HEK293T (cell line): ENCODE measurements around the gene SNTA1.

Experiments used
- CTCF ChIA-PET: fragments of 350-600 bp; formaldehyde crosslinking; extraction: SDS; loops from one replicate; lab custom pipeline; 2021; ENCODE audit warnings: antibody characterized with exemption, inconsistent platforms; lab: Yijun Ruan, JAX
- POLR2A ChIA-PET: fragments of 350-600 bp; formaldehyde crosslinking; extraction: SDS; loops from one replicate; lab custom pipeline; 2020; ENCODE audit warnings: antibody characterized with exemption, inconsistent platforms; lab: Yijun Ruan, JAX
- DNase-seq: peaks from one replicate; pipeline ENCODE4 v3.0.0; 2012; ENCODE audit warnings: mixed read lengths; ENCODE audit errors: extremely low spot score
- ARNT ChIP-seq: fragments of 450-650 bp; IDR thresholded peaks from 2 replicates; pipeline ENCODE4 v1.6.1; 2017; ENCODE audit warnings: mild to moderate bottlenecking
- BHLHE40 ChIP-seq: fragments of 450-650 bp; IDR thresholded peaks from 2 replicates; pipeline ENCODE4 v1.6.1; 2016; ENCODE audit warnings: mild to moderate bottlenecking, moderate library complexity, borderline replicate concordance
- CTBP1 ChIP-seq: fragments of 450-650 bp; IDR thresholded peaks from 2 replicates; pipeline ENCODE4 v1.6.1; 2016; ENCODE audit warnings: borderline replicate concordance
- FOXA1 ChIP-seq: fragments of 450-650 bp; IDR thresholded peaks from 2 replicates; pipeline ENCODE4 v1.6.1; 2016; ENCODE audit warnings: mild to moderate bottlenecking
- FOXK2 ChIP-seq: fragments of 450-650 bp; IDR thresholded peaks from 2 replicates; pipeline ENCODE4 v1.6.1; 2016; ENCODE audit warnings: mild to moderate bottlenecking
- FOXM1 ChIP-seq: fragments of 450-650 bp; IDR thresholded peaks from 2 replicates; pipeline ENCODE4 v1.6.1; 2017; ENCODE audit warnings: mild to moderate bottlenecking, borderline replicate concordance
- HDGF ChIP-seq: fragments of 450-650 bp; IDR thresholded peaks from 2 replicates; pipeline ENCODE4 v1.6.1; 2017; ENCODE audit warnings: antibody characterized with exemption, borderline replicate concordance
- L3MBTL2 ChIP-seq: fragments of 450-650 bp; conservative IDR thresholded peaks from 2 replicates; pipeline ENCODE4 v1.6.1; 2016; ENCODE audit warnings: mild to moderate bottlenecking
- LEF1 ChIP-seq: fragments of 450-650 bp; IDR thresholded peaks from 2 replicates; pipeline ENCODE4 v1.6.1; 2017; ENCODE audit warnings: mild to moderate bottlenecking, borderline replicate concordance
- NFRKB ChIP-seq: fragments of 450-650 bp; IDR thresholded peaks from 2 replicates; pipeline ENCODE4 v1.6.1; 2016; ENCODE audit warnings: mild to moderate bottlenecking, moderate library complexity
- SP1 ChIP-seq: fragments of 450-650 bp; IDR thresholded peaks from 2 replicates; pipeline ENCODE4 v1.6.1; 2017
- SUZ12 ChIP-seq: fragments of 450-650 bp; IDR thresholded peaks from 2 replicates; pipeline ENCODE4 v1.6.1; 2016; ENCODE audit warnings: mild to moderate bottlenecking
- TARDBP ChIP-seq: fragments of 450-650 bp; IDR thresholded peaks from 2 replicates; pipeline ENCODE4 v1.6.1; 2016
- ZNF384 ChIP-seq: fragments of 450-650 bp; IDR thresholded peaks from 2 replicates; pipeline ENCODE4 v1.6.1; 2016
- TF ChIP-seq, protein P1 (sequence below): fragments of 450-650 bp; IDR thresholded peaks from 2 replicates; pipeline ENCODE4 v1.6.1; 2016

Gene SNTA1

DNA sequence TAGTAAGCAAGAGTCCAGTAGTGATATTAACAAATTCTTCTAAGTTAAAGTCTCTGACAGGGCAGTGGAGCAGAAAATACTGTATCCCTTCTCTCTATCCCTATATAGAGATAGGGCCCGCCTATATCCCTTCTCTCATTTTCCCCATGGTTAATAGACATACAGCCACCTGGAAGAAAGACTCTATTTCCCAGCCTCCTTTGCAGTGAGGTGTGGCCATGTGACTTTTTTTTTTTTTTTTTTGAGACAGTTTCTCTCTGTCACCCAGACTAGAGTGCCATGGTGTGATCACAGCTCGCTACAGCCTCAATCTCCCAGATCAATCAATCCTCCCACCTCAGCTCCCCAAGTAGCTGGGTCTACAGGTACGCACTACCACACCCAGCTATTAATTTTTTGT lies 25.5 kb downstream of the SNTA1 start:
- no peak for DNase-seq
- peak; percentile 83 for TF ChIP-seq ZNF384
- TF ChIP-seq NFRKB = no peak
- TF ChIP-seq ARNT = no peak
- CTCF ChIA-PET = no interaction called here
- POLR2A ChIA-PET = no interaction called here

DNA sequence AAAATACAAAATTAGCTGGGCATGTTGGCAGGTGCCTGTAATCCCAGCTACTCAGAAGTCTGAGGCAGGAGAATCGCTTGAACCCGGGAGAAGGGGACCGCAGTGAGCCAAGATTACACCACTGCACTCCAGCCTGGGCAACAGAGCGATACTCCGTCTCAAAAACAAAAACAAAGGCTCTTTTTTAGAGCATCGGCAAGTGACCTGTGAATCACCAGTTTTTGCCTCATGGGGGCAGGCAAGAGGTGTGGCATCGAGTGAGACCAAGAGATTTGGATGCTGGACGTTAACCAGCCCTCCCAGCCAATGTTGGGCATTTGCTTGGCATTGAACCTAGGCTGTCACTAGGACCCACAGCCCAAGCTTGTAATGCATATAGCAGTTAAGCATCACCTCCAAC lies 27.6 kb downstream of the SNTA1 start:
- CTCF ChIA-PET = no interaction called here
- POLR2A ChIA-PET = no interaction called here
- TF ChIP-seq FOXM1 (no peak), ZNF384 (no peak)
- TF ChIP-seq, protein P1, sequence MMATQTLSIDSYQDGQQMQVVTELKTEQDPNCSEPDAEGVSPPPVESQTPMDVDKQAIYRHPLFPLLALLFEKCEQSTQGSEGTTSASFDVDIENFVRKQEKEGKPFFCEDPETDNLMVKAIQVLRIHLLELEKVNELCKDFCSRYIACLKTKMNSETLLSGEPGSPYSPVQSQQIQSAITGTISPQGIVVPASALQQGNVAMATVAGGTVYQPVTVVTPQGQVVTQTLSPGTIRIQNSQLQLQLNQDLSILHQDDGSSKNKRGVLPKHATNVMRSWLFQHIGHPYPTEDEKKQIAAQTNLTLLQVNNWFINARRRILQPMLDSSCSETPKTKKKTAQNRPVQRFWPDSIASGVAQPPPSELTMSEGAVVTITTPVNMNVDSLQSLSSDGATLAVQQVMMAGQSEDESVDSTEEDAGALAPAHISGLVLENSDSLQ = no peak
- peak; percentile 46 for DNase-seq

DNA sequence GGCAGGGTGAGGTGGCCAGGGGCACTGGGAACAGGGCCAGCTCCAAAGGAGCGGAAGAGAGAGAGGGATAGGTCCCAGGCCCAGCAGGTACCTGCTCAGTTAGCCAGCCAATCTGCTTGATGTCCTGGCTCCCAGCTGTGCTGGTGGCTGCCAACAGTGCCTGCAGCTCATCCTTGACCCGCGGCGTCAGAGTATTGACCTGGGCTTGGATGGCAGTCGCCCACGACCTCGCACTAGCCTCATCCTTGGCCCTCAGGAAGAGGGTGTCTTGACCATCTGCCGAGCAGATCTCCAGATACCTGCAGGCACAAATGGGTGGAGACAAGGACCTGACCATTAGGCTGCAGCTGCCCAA lies 31.1 kb downstream of the SNTA1 start:
- TF ChIP-seq NFRKB (no peak), FOXA1 (no peak), L3MBTL2 (no peak), SUZ12 (no peak), FOXM1 (no peak), SP1 (no peak), LEF1 (no peak), TARDBP (no peak), HDGF (no peak), CTBP1 (no peak), ZNF384 (no peak), BHLHE40 (no peak)
- TF ChIP-seq, protein P1 = no peak
- CTCF ChIA-PET = no interaction called here
- DNase-seq = no peak
- POLR2A ChIA-PET = interaction anchor here (3.1 kb wide), 1 partner anchor 11 kb away, joined by 15 read pairs; the partner anchor contains the start of gene CDK5RAP1

DNA sequence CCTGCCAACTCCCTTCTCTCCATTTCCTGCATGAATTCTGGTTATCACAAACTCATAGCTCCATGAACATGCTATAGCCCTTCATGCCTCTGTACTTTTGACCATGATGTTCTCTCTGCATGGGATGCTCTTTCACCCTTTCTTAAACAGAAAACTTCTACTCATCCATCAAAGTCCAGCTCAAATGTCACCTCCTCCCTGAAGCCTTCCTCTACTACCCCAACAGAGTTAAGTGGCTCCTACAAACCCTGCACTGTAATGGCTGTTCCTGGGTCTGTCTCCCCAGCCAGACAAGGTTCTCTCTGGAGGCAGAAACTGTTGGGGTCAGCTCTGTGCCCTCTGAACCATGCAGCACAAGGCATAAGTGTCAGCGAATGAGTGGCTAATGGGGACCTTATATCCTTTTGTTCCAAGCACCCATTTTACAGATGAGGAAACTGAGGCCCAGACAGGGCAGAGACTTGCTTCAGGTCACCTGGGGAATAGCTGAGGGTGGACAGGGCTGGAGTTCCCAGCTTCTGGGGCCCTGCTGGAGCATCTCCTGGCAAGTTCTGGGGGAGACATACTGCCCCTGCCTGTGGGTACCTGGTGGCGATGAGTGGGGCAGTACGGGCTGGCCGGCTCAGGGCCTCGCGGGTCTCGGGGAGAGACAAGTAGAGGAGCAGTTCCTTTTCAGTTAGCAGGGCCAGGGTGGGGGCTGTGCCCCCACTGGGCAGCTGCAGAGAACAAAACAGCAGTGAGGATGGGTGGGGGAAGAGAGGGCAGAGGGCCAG lies 31.7 kb downstream of the SNTA1 start:
- CTCF ChIA-PET = no interaction called here
- no peak for TF ChIP-seq CTBP1
- no peak for TF ChIP-seq TARDBP
- TF ChIP-seq ZNF384 = no peak
- no peak for TF ChIP-seq FOXA1
- no peak for TF ChIP-seq ARNT
- no peak for TF ChIP-seq HDGF
- no peak for TF ChIP-seq L3MBTL2
- DNase-seq = no peak
- POLR2A ChIA-PET = interaction anchor here (1.5 to 3.1 kb wide), 2 partner anchors 10 to 11 kb away, joined by 4 to 15 read pairs; partner anchors contain the start of gene CDK5RAP1

DNA sequence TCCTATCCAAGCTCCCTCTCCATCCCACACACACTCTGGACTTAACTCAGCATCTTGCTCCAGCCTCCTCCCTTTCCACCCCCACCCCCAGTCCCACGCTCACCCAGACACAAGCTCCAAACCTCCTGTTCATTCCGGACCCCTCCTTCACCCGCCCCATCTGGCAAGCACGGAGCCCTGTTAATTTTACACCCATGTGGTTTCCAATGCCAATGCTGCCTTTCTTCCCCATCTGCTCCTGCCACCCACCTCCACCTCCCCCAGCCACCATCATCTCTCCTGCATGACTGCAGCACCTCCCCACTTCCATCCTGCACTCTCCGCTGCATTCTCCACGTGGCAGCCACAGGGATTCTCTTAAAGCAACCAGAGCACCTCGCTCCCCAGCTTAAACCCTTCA lies 32.3 kb downstream of the SNTA1 start:
- DNase-seq = no peak
- TF ChIP-seq FOXK2 (no peak), TARDBP (no peak), FOXA1 (no peak), ZNF384 (no peak), ARNT (no peak), HDGF (no peak), FOXM1 (no peak), CTBP1 (no peak), NFRKB (no peak), SP1 (no peak), SUZ12 (no peak), BHLHE40 (no peak)
- TF ChIP-seq, protein P1 = no peak
- ChIA-PET CTCF (no interaction called here), POLR2A (interaction anchor here (1.5 to 3.1 kb wide), 2 partner anchors 9 to 11 kb away, joined by 4 to 15 read pairs; partner anchors contain the start of gene CDK5RAP1)

DNA sequence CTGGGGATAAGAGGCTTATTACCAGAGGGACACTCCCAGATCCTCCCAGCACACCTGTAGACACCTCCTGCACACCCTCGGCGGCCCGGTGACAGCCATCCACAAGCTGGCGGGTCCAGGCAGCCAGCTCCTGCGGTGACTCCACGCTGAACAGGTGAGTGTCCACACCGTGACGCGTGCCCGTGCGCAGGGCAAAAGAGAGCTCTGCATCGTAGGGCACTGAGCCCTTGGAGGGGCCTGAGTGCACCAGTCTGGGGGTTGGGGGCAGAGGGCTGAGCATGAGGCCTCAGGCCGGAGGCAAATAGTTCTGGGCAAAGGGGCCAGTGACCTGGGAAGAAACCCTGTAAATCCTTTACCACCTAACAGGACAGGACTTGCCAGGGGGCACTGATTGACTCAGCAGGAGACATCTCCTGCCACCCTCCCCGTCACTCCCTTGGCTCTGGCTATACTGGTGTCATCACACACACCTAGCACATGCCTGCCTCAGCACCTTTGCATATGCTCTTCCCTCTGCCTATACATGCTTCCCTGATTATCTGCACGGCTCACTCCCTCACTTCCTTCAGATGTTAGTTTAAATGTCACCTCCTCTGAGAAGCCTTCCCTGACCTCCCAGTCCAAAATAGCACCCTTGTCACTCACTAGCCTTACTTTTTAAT lies 33.4 kb downstream of the SNTA1 start:
- no peak for TF ChIP-seq NFRKB
- TF ChIP-seq L3MBTL2 = no peak
- TF ChIP-seq FOXM1 = no peak
- TF ChIP-seq FOXA1 = no peak
- no peak for TF ChIP-seq CTBP1
- no peak for TF ChIP-seq FOXK2
- TF ChIP-seq SP1 = no peak
- no peak for TF ChIP-seq ARNT
- no peak for TF ChIP-seq HDGF
- no peak for DNase-seq
- ChIA-PET POLR2A (interaction anchor here (3.1 kb wide), 1 partner anchor 8 kb away, joined by 15 read pairs; the partner anchor contains the start of gene CDK5RAP1), CTCF (interaction anchor here (0.5 kb wide), 1 partner anchor 11 kb away, joined by 3 read pairs; no protein-coding TSS in a partner anchor)
